ENCODE data around the gene CFAP410. TPM values are rescaled to one million over a fixed set of nuclear protein-coding genes. Genes with fewer than 3 reads are reported as not detected.
"Not testable (repeated sequence)": the region's sequence is repeated elsewhere in the genome, so short reads cannot be mapped to it uniquely, and the experiment has no call there.

CFAP410 gene
- total RNA-seq, 1 experiment from 2014 or later = 10.1 TPM

- CTCF ChIA-PET = interaction anchor here (0.6 kb wide), 1 partner anchor 21 kb away, joined by 3 read pairs; no protein-coding TSS in a partner anchor
- TF ChIP-seq CTCF (IDR thresholded peaks at IDR 0.05; ENCODE audit: unreplicated experiment) = no peak
- Mint-ChIP-seq H3K4me1 (ENCODE audit: insufficient read depth, unreplicated experiment) (peaks cover 2% of the 10 kb centered on the region), H3K9me3 (ENCODE audit: unreplicated experiment) (no peaks in the 10 kb centered on the region), H3K27me3 (ENCODE audit: insufficient read depth, unreplicated experiment) (no peaks in the 10 kb centered on the region), H3K4me3 (ENCODE audit: unreplicated experiment) (no peak overlapping the region), H3K27ac (ENCODE audit: low read depth, unreplicated experiment) (no peak overlapping the region), H3K36me3 (ENCODE audit: insufficient read depth, unreplicated experiment) (no peaks in the 10 kb centered on the region)
- intact Hi-C loops (cut with micrococcal nuclease) = no loop called here
- no TSS peak for BruUV-seq (replicated peaks)
- POLR2A ChIA-PET = no interaction called here
- DNase-seq (ENCODE audit: unreplicated experiment) = no peak
Measured at GRCh38 chr21:44345495-44345894, 6.3 kb upstream of the CFAP410 start.

- Mint-ChIP-seq H3K27ac (ENCODE audit: low read depth, unreplicated experiment) (no peak overlapping the region), H3K36me3 (ENCODE audit: insufficient read depth, unreplicated experiment) (no peaks in the 10 kb centered on the region), H3K9me3 (ENCODE audit: unreplicated experiment) (no peaks in the 10 kb centered on the region), H3K4me1 (ENCODE audit: insufficient read depth, unreplicated experiment) (peaks cover 4% of the 10 kb centered on the region), H3K27me3 (ENCODE audit: insufficient read depth, unreplicated experiment) (no peaks in the 10 kb centered on the region), H3K4me3 (ENCODE audit: unreplicated experiment) (no peak overlapping the region)
- CTCF ChIA-PET = interaction anchor here (0.9 to 1.2 kb wide), 2 partner anchors 9 to 16 kb away, joined by 4 read pairs; partner anchors contain the start of gene TRPM2
- intact Hi-C loops (cut with micrococcal nuclease) = no loop called here
- BruUV-seq (replicated peaks) = no TSS peak
- POLR2A ChIA-PET = interaction anchor here (1.1 kb wide), 1 partner anchor 9 kb away, joined by 3 read pairs; the partner anchor contains the start of gene TRPM2
- no peak for TF ChIP-seq CTCF (IDR thresholded peaks at IDR 0.05; ENCODE audit: unreplicated experiment)
- no peak for DNase-seq (ENCODE audit: unreplicated experiment)
Measured at GRCh38 chr21:44344541-44345183, 5.5 kb upstream of the CFAP410 start.

- H3K27ac Mint-ChIP-seq (ENCODE audit: low read depth, unreplicated experiment); intact Hi-C loops (cut with micrococcal nuclease); H3K9me3 Mint-ChIP-seq (ENCODE audit: unreplicated experiment); DNase-seq (ENCODE audit: unreplicated experiment); BruUV-seq (replicated peaks); H3K27me3 Mint-ChIP-seq (ENCODE audit: insufficient read depth, unreplicated experiment); H3K4me3 Mint-ChIP-seq (ENCODE audit: unreplicated experiment); H3K4me1 Mint-ChIP-seq (ENCODE audit: insufficient read depth, unreplicated experiment); H3K36me3 Mint-ChIP-seq (ENCODE audit: insufficient read depth, unreplicated experiment): not testable (repeated sequence)
- ChIA-PET POLR2A (interaction anchor here (0.6 kb wide), 1 partner anchor 133 kb away, joined by 3 read pairs; no protein-coding TSS in a partner anchor), CTCF (interaction anchor here (0.5 to 0.6 kb wide), 2 partner anchors 86 to 563 kb away, joined by 3 to 4 read pairs; no protein-coding TSS in a partner anchor)
Measured at GRCh38 chr21:44342981-44343380, 3.8 kb upstream of the CFAP410 start.

GRCh38 chr21:44341726-44342458, 2.7 kb upstream of the CFAP410 start:
- POLR2A ChIA-PET = interaction anchor here (0.8 kb wide), 1 partner anchor 12 kb away, joined by 3 read pairs; the partner anchor contains the start of gene TRPM2
- H3K9me3 Mint-ChIP-seq (ENCODE audit: unreplicated experiment); BruUV-seq (replicated peaks); H3K27me3 Mint-ChIP-seq (ENCODE audit: insufficient read depth, unreplicated experiment); H3K4me1 Mint-ChIP-seq (ENCODE audit: insufficient read depth, unreplicated experiment); intact Hi-C loops (cut with micrococcal nuclease); H3K4me3 Mint-ChIP-seq (ENCODE audit: unreplicated experiment); H3K36me3 Mint-ChIP-seq (ENCODE audit: insufficient read depth, unreplicated experiment); H3K27ac Mint-ChIP-seq (ENCODE audit: low read depth, unreplicated experiment); DNase-seq (ENCODE audit: unreplicated experiment): not testable (repeated sequence)
- CTCF ChIA-PET = interaction anchor here (1.9 kb wide), 1 partner anchor 138 kb away, joined by 4 read pairs; no protein-coding TSS in a partner anchor

All from MCF 10A (cell line).